HG02938 (cell line): ENCODE measurements around the gene NDUFB7.
"Not testable (repeated sequence)": the region's sequence is repeated elsewhere in the genome, so short reads cannot be mapped to it uniquely, and the experiment has no call there.

Source experiments
- ATAC-seq: cut with Tn5 transposase; IDR thresholded peaks from one replicate; pipeline ENCODE4 v1.9.1; 2021; ENCODE audit warnings: mild to moderate bottlenecking, moderate library complexity; ENCODE audit not compliant: unreplicated experiment

NDUFB7 gene

DNA sequence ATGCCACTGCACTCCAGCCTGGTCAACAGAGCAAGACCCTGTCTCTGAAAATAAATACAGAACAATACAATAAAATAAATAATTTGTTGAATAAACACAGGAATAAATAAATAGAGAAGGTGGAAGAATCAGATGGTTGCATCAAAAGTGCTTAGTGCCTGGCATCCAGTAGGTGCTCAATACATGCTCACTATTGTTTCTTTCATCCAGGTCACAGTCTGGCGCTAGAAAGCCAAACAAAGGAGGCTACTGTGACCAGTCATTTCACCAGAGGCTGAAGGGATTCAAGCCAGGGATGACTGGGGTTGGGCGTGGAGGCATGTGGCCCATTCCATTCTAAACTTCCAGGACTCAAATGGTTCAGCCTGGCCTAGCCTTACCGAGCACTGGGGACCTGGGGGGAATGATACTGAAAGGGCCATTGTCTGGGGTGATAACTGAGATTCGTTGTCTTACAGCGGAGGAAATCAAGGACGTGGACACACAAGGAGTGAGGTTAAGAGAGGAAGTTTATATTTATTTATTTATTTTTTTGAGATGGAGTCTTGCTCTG is 3.6 kb upstream of the NDUFB7 start:
- no peak for ATAC-seq

DNA sequence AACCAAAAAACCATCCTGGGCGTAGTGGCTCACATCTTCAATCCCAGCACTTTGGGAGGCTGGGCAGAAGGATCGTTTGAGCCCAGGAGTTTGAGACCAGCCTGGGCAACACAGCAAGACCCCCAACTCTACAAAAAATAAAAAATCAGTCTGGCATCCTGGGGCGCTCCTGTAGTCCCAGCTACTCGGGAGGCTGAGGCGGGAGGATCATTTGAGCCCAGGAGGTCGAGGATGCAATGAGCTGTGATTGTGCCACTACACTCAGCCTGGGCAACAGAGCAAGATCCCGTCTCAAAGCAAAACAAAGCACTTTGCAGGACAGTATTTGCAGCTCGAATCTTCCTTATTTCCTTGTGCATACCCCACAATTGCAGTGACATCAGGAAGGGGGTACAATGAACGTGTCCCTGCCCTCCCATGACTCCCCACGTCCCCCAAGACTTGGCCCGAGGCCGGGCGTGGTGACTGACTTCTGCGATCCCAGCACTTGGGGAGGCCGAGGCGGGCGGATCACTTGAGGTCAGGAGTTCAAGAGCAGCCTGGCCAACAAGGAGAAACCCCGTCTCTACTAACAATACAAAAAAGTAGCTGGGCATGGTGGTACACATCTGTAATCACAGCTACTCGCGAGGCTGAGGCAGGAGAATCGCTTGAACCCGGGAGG is 870 bp downstream of the NDUFB7 start:
- ATAC-seq: no peak

DNA sequence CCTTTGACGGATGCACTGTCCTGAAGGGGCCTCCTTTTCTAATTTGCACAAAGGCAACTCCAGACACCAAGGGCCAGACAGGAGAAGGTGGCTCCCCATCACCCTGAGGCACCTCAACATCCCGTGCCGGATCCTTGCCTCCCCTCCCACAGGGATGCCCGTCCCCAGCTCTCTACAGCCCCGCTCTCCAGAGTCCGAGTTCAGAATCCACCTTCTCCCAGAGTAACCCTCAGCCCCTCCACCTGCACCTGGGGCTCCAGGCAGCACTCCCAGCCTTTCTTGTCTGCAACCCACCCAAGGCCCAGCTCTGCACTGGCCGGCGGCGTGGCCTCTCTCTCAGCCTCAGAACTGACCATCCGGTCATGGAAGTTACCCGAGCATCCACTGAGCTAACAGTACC is 4.8 kb downstream of the NDUFB7 start:
- no peak for ATAC-seq

DNA sequence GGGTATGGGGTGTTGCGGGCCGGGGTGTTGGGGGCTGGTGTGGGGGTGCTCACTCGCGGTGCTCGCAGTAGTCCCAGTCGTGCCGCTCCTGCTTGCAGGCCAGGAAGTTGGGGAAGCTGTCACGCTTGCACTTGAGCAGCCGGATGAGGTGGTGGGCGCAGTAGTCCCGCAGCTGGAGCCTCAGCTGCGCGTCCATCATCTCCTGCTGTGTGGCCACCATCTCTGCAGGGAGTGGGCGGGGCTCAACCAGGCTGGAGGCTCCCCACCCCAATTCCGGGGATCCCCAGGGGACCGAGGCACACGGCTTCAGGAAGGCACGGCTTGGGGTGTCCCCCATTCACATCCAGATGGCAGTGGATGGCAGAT is 5.2 kb downstream of the NDUFB7 start:
- no peak for ATAC-seq

DNA sequence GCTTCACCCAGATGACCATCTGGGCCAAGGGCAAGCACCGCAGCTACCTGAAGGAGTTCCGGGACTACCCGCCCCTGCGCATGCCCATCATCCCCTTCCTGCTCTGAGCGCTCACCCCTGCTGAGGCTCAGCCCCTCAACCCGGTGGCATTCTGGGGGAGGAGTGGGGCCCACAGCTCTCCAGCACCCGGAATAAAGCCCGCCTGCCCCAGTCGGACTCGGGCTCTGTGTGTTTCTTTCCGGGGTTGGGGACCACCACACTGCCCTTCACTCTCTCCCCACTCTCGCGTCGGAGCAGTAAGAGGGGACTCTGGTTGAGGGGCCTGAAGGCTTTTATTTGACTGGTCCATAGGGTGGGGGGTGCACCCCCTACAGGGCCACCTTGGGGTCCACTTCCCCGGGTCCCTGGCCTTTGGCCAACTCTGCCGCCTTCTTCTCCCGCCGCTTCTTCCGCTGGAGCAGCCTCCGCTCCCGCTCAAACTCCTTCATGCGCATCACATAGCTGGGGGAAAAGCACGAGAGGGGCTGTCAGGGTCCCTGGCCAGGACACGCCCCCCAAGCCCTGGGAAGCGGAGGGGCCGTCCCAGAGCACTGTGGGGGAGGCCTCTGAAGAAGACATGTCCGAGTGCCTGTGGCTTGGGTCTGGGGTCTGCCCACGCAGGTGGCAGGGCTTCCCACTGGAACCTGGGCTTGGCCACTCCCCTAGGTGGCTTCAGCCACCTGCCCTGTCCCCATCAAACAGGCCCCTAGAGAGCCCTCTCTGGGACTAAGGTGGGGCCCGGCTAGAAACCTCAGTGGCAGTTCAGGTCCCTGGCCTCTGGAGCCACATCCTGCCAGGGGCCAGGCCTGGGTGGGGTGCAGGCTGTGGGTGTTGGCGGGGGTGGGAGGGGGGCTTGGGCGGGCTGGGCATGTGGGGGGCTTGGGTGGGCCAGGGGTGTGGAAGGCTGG is 5.8 kb downstream of the NDUFB7 start:
- ATAC-seq: no peak

DNA sequence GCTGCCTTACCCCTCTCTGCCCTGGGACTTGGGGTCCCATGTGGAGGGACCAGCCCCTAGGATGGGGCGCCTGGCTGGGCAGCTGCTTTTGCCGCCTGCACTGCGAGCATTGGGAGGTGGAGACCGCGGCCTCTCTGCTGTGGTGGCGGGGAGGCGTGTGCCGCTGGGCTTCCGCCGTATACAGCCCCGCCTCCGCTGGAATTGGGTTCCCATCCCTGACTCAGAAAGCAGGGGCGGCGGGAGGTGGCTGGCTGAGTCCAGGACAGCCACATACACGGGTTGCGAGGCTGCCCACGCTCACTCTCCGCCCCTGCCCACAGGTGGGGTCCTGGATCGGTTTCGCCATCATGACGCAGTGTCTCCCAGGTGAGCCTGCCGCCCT is 6.6 kb downstream of the NDUFB7 start:
- ATAC-seq: no peak

DNA sequence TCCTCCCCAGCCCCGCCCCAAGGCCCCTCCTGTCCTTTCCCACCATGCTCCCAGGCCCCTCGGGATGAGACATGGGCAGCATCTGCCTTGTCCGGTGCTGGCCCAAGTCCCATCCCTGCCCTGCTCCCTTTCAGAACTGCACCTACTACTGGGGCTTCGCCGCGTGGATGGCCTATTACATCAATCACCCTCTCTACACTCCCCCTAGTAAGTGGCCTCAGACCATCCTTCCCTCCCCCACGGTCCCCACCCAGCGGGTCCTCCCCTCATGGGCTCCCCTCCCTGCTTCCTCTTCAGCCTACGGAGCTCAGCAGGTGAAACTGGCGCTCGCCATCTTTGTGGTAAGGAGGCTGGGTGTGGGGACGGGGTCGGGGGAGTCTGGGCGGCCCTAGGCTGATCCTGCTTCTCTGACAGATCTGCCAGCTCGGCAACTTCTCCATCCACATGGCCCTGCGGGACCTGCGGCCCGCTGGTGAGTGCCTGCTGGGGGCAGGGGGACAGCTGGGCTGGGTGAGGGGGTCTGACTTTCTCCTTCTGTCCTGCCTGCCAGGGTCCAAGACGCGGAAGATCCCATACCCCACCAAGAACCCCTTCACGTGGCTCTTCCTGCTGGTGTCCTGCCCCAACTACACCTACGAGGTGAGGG is 7.1 kb downstream of the NDUFB7 start:
- not testable (repeated sequence) for ATAC-seq

DNA sequence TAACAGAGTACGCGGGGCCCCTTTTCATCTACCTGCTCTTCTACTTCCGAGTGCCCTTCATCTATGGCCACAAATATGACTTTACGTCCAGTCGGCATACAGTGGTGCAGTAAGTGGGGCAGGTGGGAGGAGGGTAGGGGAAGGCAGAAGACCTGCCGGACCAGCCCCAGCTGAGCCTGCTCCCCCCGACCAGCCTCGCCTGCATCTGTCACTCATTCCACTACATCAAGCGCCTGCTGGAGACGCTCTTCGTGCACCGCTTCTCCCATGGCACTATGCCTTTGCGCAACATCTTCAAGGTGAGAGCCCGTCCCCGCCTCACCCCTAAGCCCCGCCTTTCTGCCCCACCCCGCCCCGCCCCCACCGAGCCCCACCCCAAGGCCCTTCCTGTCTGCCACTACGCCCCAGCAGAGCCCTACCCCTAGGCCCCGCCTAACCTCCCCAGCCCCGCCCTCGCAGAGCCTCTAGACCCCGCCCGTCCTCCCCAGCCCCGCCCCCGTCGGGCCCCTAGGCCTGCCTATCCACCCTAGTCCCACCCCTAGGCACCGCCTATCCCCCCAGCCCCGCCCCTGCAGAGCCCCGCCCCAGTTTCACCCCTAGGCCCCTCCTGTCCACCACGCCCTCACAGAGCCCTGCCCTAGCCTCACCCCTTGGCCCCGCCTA is 7.7 kb downstream of the NDUFB7 start:
- ATAC-seq: no peak

DNA sequence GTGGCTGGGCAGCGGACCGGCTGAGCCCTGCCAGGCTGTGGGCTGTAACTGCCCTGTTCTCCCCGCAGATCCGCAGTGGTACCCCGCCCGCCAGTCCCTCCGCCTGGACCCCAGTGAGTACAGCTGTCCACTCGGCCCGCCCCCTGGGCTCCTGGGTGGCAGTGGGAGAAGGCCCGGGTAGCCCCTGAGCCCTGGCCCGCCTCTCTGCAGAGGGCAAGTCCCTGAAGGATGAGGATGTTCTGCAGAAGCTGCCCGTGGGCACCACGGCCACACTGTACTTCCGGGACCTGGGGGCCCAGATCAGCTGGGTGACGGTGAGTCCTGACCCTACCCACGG is 8.3 kb downstream of the NDUFB7 start:
- no peak for ATAC-seq

DNA sequence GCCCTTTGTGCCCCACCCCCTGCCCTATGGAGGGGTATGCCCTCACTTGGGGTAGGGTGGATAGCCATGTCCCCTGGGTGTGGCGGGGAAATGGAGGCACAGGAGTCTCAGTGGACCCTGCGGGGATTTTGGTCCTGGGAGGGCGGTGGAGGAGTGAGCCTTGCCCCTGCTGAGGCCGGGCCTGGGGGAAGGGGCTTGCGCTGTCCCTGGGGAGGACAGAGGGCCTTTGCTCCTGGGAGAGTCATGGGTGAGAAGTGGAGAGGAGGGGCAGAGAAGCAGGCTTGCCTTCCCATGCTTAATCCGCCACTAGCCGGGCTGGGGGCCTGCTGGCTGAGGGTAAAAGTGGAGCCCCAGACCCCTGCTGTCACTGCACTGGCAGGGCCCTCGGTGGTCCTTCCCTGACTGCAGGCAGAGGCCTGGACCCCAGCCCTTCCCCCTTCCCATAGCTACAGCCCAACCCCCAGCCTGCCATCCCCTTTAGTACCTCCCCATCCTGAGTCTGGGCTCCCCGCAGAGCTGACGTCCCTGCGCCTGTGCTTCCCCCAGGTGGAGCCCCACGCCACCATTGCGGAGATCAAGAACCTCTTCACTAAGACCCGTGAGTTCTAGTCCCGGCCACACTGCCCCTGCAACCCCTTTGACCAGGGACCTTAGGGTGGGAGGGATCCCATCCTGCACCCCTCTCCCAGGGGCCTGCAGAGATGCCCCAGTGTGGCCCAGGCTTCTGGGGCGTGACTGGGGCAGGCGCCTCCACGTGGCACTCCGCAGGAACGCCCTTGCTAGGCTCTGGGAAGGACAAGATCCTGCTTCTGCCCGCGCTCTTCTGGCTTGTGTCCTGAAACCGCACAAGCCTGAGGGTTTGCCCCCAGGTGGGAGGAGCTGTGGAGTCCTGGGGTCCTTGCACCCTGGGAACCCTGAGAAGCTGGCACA is 8.9 kb downstream of the NDUFB7 start:
- no peak for ATAC-seq

DNA sequence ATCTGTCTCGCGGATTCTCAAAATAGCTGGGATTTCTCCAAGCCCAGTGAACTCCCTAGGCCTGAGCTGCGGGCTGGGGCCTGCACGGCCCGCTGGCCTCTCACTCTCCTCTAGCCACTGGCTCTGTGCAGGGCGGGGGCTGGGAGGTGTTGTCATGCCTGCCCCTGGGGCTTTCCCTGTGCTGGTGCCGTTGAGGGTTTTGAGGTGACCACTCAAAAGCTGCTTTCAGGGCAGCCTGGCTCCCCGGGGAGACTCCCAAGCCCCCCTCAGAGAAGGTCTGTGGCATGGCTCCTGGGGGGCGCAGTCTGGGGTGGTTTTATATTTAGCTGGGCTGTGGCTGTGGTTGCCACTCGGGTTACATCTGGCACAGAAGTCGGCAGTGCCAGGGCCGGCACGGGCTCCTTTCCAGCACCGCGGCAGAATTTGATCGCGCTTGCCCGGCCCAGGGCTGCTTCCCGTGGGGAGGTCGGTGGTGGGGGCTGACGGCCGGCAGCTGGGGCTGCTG is 10.0 kb downstream of the NDUFB7 start:
- no peak for ATAC-seq

DNA sequence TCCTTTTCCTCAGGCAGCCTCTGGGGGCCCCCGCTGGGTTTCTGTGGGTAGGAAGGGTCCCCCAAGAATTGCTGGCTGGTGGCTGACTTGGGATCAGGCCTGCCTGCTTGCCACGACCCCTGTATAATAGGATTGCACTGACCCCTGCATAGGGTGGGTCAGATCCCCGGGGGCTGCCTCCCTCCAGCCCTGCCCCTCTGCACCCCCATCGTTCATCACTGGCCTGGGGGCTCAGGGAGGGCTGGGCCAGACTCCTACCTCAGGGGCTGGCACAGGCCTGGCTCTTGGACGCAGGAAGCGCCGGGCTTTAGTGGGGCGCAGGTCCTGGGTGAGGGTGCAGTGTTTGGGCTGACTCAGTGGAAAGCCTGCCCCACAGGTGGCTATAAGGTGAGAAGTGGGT is 10.6 kb downstream of the NDUFB7 start:
- no peak for ATAC-seq

DNA sequence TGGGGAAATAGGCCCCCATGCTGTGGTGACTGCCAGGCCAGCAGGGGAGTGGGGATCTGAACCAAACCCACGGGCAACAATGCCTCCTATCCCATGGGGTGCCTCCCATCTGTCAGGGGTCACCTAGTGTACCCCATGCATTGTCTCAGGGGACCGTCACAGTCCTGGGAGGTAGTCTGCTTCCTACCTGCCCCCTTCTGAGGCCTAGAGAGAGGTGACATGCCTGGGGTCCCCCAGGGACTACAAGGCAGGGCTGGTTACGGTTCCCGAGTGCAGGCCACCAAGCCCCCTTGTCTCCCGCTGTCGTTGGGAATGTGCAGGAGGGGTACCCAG is 11.1 kb downstream of the NDUFB7 start:
- no peak for ATAC-seq

DNA sequence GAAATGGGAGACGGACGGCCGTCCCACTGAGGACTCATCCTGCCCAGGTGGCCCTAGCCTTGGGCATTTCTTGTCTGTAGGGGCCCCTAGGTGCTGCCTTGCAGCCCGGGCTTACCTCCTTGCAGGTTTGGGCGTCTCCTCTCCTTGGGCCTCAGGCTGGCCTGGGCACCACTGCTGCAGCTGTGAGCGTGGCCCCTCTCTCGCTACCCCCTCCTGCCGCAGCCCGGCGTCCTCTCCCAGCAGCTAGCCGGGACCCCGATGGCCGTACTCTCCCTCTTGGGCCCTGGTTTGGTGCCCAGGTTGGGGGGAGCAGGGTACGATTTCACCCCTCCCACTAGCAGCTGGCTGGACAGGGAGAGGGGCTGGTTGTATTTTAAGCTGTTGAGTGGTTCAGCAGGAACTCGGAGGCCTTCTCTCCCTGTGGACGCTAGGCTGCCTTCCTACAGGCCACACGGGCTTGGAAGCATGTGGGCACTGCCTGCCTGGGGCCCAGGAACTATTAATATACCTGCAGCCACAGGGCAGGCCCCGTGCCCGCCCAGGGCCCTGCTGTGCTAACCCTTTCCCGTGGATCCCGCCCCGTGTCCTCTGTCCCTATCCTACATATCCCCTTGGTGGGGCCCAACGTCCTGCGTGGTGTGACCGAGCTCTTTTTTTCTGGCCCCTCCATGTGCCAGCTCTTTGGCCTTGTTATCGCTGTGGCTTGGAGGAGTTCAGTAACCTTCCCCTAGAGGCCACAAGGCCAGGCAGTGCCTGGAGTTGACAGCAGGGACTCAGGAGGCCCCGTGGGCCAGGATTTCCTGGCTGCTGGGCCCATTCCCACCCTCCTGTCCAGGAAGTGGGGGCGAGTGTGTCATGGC is 11.7 kb downstream of the NDUFB7 start:
- ATAC-seq: no peak

DNA sequence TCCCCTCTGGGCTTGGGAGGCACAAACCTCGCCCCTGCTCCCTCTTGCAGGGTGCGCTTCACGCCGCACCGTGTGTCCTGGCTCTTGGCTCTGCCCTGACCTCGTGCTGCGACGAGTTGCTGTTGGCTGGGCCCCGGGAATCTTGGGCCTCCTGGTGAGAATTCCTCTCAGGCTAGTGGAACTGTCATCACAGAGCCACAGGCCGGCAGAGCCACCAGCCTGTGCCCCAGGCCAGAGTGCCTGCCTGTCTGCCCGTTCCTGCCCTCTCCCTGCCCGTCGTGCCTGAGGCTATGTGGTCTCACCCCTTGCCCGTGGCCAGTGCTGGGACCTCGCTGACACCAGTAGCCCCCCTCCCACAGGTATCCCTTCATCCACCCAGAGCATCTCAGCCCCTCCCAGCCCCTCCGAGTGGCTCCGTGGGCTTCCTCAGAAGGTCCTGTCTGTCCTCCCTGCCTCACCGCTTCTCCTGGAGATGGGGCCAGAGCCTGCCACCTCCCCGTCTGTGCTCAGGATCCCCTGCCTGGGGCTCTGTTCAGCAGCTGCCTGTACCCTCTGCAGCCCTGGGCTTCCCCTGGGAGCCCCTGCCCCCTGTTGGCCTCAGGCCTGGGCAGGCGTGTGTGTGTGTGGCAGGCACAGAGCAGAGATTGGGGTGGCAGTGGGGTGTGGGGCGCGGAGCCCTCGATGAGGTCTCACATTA is 13.3 kb downstream of the NDUFB7 start:
- ATAC-seq: no peak

DNA sequence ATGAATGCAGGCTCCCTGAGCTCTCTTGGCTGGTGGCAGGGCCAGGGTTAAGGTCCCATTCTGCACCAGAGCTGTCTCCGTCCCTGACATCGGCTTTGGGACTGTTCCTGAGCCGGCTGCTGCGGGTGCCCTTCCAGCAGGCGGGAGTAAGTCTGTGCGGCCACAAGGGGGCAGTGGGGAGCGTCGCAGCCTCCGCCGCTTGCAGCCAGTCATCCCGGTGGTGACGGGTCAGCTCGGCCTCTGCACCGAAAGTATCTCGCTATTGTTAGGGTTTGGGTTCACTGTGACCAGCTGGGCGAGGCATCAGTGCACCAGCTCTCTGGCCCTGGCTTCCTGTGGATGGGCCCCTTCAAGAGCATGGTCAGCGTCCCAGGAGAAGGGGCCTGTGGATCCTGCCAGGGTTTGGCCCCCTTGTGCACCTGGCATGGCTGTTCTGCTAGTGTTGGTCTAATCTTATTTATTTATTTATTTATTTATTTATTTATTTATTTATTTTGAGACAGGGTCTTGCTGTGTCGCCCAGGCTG is 15.1 kb downstream of the NDUFB7 start:
- no peak for ATAC-seq

DNA sequence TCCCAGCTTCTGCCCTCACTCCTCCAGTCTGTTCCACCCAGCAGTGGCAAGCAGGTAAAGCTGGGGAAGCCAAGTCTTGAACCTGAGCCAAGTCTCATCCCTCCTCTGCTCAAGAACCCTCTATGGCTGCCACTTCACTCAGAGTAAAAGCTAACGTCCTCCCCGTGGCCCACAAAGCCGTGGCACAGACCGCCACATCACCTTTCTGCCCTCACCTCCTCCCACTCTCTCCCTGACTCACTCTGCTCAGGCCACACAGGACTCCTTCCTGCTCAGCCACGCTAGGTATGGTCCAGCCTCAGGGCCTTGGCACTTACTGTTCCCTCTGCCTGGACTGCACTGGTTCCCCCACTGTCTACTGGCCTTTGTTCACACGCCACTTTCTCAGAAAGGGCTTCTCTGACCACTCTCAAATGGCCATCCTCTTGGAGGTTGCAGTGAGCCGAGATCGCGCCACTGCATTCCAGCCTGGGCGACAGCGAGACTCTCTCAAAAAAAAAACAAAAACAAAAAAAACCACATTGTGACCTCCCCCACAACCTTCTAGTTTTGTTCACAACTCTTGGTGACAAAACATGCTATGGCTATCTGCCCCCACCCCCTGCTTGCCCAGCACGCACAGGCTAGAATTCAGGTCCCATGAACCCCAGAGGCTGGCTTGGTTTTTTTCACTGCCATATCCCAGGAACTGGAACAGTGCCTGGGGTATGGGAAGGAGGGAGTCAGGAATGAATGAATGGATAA is 15.8 kb downstream of the NDUFB7 start:
- no peak for ATAC-seq

DNA sequence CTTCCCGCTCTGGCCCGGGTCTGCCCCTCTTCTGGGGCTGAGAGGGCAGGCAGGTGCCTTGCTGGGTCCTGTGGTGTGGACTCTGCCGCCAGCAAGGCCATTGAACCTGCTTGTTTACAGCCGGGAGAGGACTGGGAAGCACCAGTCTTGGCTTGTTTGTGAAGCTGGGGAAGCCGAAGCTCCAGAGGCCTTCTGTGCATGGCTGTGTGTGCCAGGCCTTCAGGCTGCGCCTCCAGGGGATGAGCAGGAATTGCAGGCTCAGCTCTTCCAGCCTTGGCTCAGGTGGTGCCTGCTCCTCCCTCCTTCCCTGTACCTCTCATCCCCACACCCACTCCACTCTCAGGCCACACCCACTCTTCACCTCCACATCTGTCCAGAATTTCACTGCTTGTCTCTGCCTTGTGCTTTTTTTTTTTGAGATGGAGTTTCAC is 17.5 kb downstream of the NDUFB7 start:
- ATAC-seq: no peak
